ENCODE measurements around the gene MYO3B.
"Not testable (repeated sequence)": the region's sequence is repeated elsewhere in the genome, so short reads cannot be mapped to it uniquely, and the experiment has no call there.

MYO3B gene

GRCh38 chr2:170206805-170207407 lies 29.0 kb downstream of the MYO3B start:
- DNase-seq (ENCODE audit: low read depth): no peak
- TF ChIP-seq POLR2A (IDR thresholded peaks at IDR 0.05; ENCODE audit: extremely low read depth, insufficient read length) (no peak), CTCF (IDR thresholded peaks at IDR 0.05; ENCODE audit: low read depth, low read length) (no peak), MAX (IDR thresholded peaks at IDR 0.05; ENCODE audit: low read depth, low read length) (no peak), MYC (IDR thresholded peaks at IDR 0.05; ENCODE audit: low read depth, low read length) (no peak)
- H3K4me3 ChIP-seq (ENCODE audit: low read depth, low read length): no peak overlapping the region

- DNase-seq (ENCODE audit: low read depth): no peak
- H3K4me3 ChIP-seq (ENCODE audit: low read depth, low read length): no peak overlapping the region
- no peak for TF ChIP-seq MYC (IDR thresholded peaks at IDR 0.05; ENCODE audit: low read depth, low read length)
- no peak for TF ChIP-seq POLR2A (IDR thresholded peaks at IDR 0.05; ENCODE audit: extremely low read depth, insufficient read length)
- TF ChIP-seq MAX (IDR thresholded peaks at IDR 0.05; ENCODE audit: low read depth, low read length): no peak
- no peak for TF ChIP-seq CTCF (IDR thresholded peaks at IDR 0.05; ENCODE audit: low read depth, low read length)
Observed at GRCh38 chr2:170207901-170208300, 30.0 kb downstream of the MYO3B start.

- no peak overlapping the region for H3K4me3 ChIP-seq (ENCODE audit: low read depth, low read length)
- DNase-seq (ENCODE audit: low read depth): no peak
- TF ChIP-seq MYC (IDR thresholded peaks at IDR 0.05; ENCODE audit: low read depth, low read length) (no peak), POLR2A (IDR thresholded peaks at IDR 0.05; ENCODE audit: extremely low read depth, insufficient read length) (no peak), CTCF (IDR thresholded peaks at IDR 0.05; ENCODE audit: low read depth, low read length) (no peak), MAX (IDR thresholded peaks at IDR 0.05; ENCODE audit: low read depth, low read length) (no peak)
Observed at GRCh38 chr2:170208967-170209366, 31.0 kb downstream of the MYO3B start.

GRCh38 chr2:170212625-170213280 lies 34.8 kb downstream of the MYO3B start:
- peak; percentile 65 for DNase-seq (ENCODE audit: low read depth)
- TF ChIP-seq POLR2A (IDR thresholded peaks at IDR 0.05; ENCODE audit: extremely low read depth, insufficient read length): no peak
- TF ChIP-seq MAX (IDR thresholded peaks at IDR 0.05; ENCODE audit: low read depth, low read length): no peak
- no peak for TF ChIP-seq CTCF (IDR thresholded peaks at IDR 0.05; ENCODE audit: low read depth, low read length)
- TF ChIP-seq MYC (IDR thresholded peaks at IDR 0.05; ENCODE audit: low read depth, low read length): no peak
- peak overlapping the region; percentile 27 for H3K4me3 ChIP-seq (ENCODE audit: low read depth, low read length)

GRCh38 chr2:170213281-170213625 lies 35.3 kb downstream of the MYO3B start:
- H3K4me3 ChIP-seq (ENCODE audit: low read depth, low read length); DNase-seq (ENCODE audit: low read depth): not testable (repeated sequence)

GRCh38 chr2:170213651-170214050 lies 35.7 kb downstream of the MYO3B start:
- no peak for DNase-seq (ENCODE audit: low read depth)
- TF ChIP-seq MYC (IDR thresholded peaks at IDR 0.05; ENCODE audit: low read depth, low read length) (no peak), MAX (IDR thresholded peaks at IDR 0.05; ENCODE audit: low read depth, low read length) (no peak), POLR2A (IDR thresholded peaks at IDR 0.05; ENCODE audit: extremely low read depth, insufficient read length) (no peak), CTCF (IDR thresholded peaks at IDR 0.05; ENCODE audit: low read depth, low read length) (no peak)
- H3K4me3 ChIP-seq (ENCODE audit: low read depth, low read length): no peak overlapping the region

Measured in NB4 (cell line).